ENCODE data around the gene ABCD1. TPM values are rescaled to one million over a fixed set of nuclear protein-coding genes. Genes with fewer than 3 reads are reported as not detected.
A peak's percentile ranks its signal among the peaks of the same experiment; 100 is the strongest.

Gene ABCD1
- total and polyA plus RNA-seq, 9 of the 15 experiments (the other 6 are each of a cell fraction or from before 2014, with no cell fraction given), result 0.07 to 6.9 (median 2.2) TPM

DNA sequence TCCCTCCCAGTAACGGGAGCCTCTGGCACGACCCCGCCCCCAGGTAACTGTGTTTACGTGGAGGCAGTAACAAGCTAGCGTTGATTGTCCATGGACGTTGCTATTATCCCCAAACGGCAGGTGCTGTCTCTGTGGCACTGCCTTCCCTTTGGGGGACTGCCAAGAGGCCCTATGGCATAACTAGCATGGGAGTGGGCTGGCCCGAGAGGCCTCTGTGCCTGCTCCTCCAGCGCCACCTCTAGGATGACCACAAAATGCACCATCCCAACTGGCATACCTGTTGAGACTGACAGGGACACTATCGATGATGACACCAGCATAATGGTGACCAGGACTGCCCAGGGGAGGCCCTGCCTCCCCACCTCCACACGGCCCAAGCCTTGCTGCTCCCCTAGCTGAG is 57.7 kb downstream of the ABCD1 start (continued):
- TF ChIP-seq, protein P1, sequence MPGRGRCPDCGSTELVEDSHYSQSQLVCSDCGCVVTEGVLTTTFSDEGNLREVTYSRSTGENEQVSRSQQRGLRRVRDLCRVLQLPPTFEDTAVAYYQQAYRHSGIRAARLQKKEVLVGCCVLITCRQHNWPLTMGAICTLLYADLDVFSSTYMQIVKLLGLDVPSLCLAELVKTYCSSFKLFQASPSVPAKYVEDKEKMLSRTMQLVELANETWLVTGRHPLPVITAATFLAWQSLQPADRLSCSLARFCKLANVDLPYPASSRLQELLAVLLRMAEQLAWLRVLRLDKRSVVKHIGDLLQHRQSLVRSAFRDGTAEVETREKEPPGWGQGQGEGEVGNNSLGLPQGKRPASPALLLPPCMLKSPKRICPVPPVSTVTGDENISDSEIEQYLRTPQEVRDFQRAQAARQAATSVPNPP (IDR thresholded peaks at IDR 0.05; ENCODE audit: borderline replicate concordance, insufficient read depth, insufficient read length), result no peak
- TF ChIP-seq PTTG1 (tag; IDR thresholded peaks at IDR 0.05; ENCODE audit: low read depth) (no peak), EHMT2 (IDR thresholded peaks at IDR 0.05) (no peak), ZNF431 (CRISPR knock-in tag; IDR thresholded peaks at IDR 0.05) (no peak), SMC3 (conservative IDR thresholded peaks at IDR 0.05; ENCODE audit: insufficient read depth, low read depth, low read length) (no peak), KLF1 (tag; IDR thresholded peaks at IDR 0.05) (no peak), KLF16 (IDR thresholded peaks at IDR 0.05) (no peak), HLTF (IDR thresholded peaks at IDR 0.05) (no peak), ZC3H11A (IDR thresholded peaks at IDR 0.05; ENCODE audit: low read depth, low read length) (no peak), POLR3G (IDR thresholded peaks at IDR 0.05; ENCODE audit: extremely low read depth, insufficient read length, insufficient replicate concordance) (no peak), RAD21 (CRISPR knock-in tag; conservative IDR thresholded peaks at IDR 0.05 in 1 of 2, IDR thresholded peaks at IDR 0.05 in 1 of 2) (peak in 1 of 2 experiments; percentile 39; a peak in 2 of 4 replicates), KLF13 (tag; IDR thresholded peaks at IDR 0.05; ENCODE audit: borderline replicate concordance, low read depth) (no peak), ZNF347 (CRISPR knock-in tag; IDR thresholded peaks at IDR 0.05; ENCODE audit: low read depth) (no peak), TAL1 (IDR thresholded peaks at IDR 0.05) (no peak), CBFA2T2 (conservative IDR thresholded peaks at IDR 0.05) (no peak), U2AF2 (optimal IDR thresholded peaks at IDR 0.05; ENCODE audit: low read depth, low read length) (no peak)
- TF ChIP-seq, protein P2, sequence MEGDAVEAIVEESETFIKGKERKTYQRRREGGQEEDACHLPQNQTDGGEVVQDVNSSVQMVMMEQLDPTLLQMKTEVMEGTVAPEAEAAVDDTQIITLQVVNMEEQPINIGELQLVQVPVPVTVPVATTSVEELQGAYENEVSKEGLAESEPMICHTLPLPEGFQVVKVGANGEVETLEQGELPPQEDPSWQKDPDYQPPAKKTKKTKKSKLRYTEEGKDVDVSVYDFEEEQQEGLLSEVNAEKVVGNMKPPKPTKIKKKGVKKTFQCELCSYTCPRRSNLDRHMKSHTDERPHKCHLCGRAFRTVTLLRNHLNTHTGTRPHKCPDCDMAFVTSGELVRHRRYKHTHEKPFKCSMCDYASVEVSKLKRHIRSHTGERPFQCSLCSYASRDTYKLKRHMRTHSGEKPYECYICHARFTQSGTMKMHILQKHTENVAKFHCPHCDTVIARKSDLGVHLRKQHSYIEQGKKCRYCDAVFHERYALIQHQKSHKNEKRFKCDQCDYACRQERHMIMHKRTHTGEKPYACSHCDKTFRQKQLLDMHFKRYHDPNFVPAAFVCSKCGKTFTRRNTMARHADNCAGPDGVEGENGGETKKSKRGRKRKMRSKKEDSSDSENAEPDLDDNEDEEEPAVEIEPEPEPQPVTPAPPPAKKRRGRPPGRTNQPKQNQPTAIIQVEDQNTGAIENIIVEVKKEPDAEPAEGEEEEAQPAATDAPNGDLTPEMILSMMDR (IDR thresholded peaks at IDR 0.05 in 2 of 3, conservative IDR thresholded peaks at IDR 0.05 in 1 of 3; ENCODE audit: insufficient read depth in 2 of 3, low read depth in 1 of 3, low read length in 3 of 3), result peak; percentile 37 to 50 (median 42); a peak in 5 of 6 replicates
- TF ChIP-seq, protein P3, sequence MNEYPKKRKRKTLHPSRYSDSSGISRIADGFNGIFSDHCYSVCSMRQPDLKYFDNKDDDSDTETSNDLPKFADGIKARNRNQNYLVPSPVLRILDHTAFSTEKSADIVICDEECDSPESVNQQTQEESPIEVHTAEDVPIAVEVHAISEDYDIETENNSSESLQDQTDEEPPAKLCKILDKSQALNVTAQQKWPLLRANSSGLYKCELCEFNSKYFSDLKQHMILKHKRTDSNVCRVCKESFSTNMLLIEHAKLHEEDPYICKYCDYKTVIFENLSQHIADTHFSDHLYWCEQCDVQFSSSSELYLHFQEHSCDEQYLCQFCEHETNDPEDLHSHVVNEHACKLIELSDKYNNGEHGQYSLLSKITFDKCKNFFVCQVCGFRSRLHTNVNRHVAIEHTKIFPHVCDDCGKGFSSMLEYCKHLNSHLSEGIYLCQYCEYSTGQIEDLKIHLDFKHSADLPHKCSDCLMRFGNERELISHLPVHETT (CRISPR knock-in tag; conservative IDR thresholded peaks at IDR 0.05 in 1 of 2, IDR thresholded peaks at IDR 0.05 in 1 of 2), result no peak
- TF ChIP-seq, protein P4, sequence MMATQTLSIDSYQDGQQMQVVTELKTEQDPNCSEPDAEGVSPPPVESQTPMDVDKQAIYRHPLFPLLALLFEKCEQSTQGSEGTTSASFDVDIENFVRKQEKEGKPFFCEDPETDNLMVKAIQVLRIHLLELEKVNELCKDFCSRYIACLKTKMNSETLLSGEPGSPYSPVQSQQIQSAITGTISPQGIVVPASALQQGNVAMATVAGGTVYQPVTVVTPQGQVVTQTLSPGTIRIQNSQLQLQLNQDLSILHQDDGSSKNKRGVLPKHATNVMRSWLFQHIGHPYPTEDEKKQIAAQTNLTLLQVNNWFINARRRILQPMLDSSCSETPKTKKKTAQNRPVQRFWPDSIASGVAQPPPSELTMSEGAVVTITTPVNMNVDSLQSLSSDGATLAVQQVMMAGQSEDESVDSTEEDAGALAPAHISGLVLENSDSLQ (IDR thresholded peaks at IDR 0.05), result peak; percentile 15; the same call in 1 of the 2 replicates
- TF ChIP-seq, protein P5, sequence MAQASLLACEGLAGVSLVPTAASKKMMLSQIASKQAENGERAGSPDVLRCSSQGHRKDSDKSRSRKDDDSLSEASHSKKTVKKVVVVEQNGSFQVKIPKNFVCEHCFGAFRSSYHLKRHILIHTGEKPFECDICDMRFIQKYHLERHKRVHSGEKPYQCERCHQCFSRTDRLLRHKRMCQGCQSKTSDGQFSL (CRISPR knock-in tag; IDR thresholded peaks at IDR 0.05), result no peak
- TF ChIP-seq, protein P5 (tag; IDR thresholded peaks at IDR 0.05), result no peak
